ENCODE measurements around the gene TNNT3. TPM values are rescaled to one million over a fixed set of nuclear protein-coding genes. Genes with fewer than 3 reads are reported as not detected.
A peak's percentile ranks its signal among the peaks of the same experiment; 100 is the strongest.

Gene TNNT3
- total and polyA plus RNA-seq, 8 donors, result 0.24 to 6.6 (median 1.1) TPM

GRCh38 chr11:1890856-1891830 lies 28.4 kb upstream of the TNNT3 start:
- TF ChIP-seq CTCF (IDR thresholded peaks at IDR 0.05), result no peak
- intact Hi-C loops (cut with DNase I), result loop anchor here in 2 of 3 donors (10.0 kb wide), 1 partner anchor 54 kb away; the partner anchor contains the start of gene MRPL23 (in 2 of the 2)
- Histone ChIP-seq H3K27ac (no peak overlapping the region), H3K4me3 (no peak overlapping the region), H3K4me1 (no peaks in the 10 kb centered on the region), H3K27me3 (no peaks in the 10 kb centered on the region), H3K36me3 (no peaks in the 10 kb centered on the region), H3K9me3 (no peaks in the 10 kb centered on the region)
- 77 to 86% methylated on average over 32 to 34 of the region's 34 CpGs for WGBS, 2 donors
- DNase-seq (peak in 2 of 6 donors; percentile 28 to 67), FAIRE-seq (no peak), ATAC-seq (peak in 1 of 4 donors; percentile 35)

- H3K27me3 ChIP-seq, result no peaks in the 10 kb centered on the region
- intact Hi-C loops (cut with DNase I), result loop anchor here in 2 of 3 donors (10.0 kb wide), 1 partner anchor 53 kb away; the partner anchor contains the start of gene MRPL23 (in 2 of the 2)
- WGBS, 2 donors, result 81 to 89% methylated on average over 6 to 7 of the region's 7 CpGs
- FAIRE-seq (no peak), ATAC-seq (no peak), DNase-seq (no peak)
- TF ChIP-seq CTCF (IDR thresholded peaks at IDR 0.05), result no peak
- no peaks in the 10 kb centered on the region for H3K9me3 ChIP-seq
- no peaks in the 10 kb centered on the region for H3K36me3 ChIP-seq
- no peak within 1 kb of the TSS for H3K4me3 ChIP-seq
- H3K4me1 ChIP-seq, result no peaks in the 10 kb centered on the region
- H3K27ac ChIP-seq, result no peak within 1 kb of the TSS
Observed at GRCh38 chr11:1891831-1892115, 27.7 kb upstream of the TNNT3 start, which contains the start of gene PRR33. TSS of gene PRR33 (minus strand) at chr11:1891895. CDS start at chr11:1890584, 1,311 bp downstream.

GRCh38 chr11:1892116-1892515 lies 27.4 kb upstream of the TNNT3 start:
- 86 to 90% methylated on average over 7 of the region's 7 CpGs for WGBS, 2 donors
- TF ChIP-seq CTCF (IDR thresholded peaks at IDR 0.05), result no peak
- Histone ChIP-seq H3K4me1 (no peaks in the 10 kb centered on the region), H3K27me3 (no peaks in the 10 kb centered on the region), H3K9me3 (no peaks in the 10 kb centered on the region), H3K27ac (no peak overlapping the region), H3K36me3 (no peaks in the 10 kb centered on the region), H3K4me3 (no peak overlapping the region)
- intact Hi-C loops (cut with DNase I), result loop anchor here in 2 of 3 donors (10.0 kb wide), 1 partner anchor 53 kb away; the partner anchor contains the start of gene MRPL23 (in 2 of the 2)
- FAIRE-seq (no peak), DNase-seq (no peak), ATAC-seq (no peak)

GRCh38 chr11:1892558-1892957 lies 26.9 kb upstream of the TNNT3 start:
- FAIRE-seq, result no peak
- no peaks in the 10 kb centered on the region for H3K27me3 ChIP-seq
- H3K4me1 ChIP-seq, result no peaks in the 10 kb centered on the region
- WGBS, 2 donors, result 51 to 85% methylated on average over 5 of the region's 5 CpGs
- no peak overlapping the region for H3K4me3 ChIP-seq
- H3K27ac ChIP-seq, result no peak overlapping the region
- no peaks in the 10 kb centered on the region for H3K36me3 ChIP-seq
- DNase-seq, result no peak
- no peak for TF ChIP-seq CTCF (IDR thresholded peaks at IDR 0.05)
- ATAC-seq, result no peak
- no peaks in the 10 kb centered on the region for H3K9me3 ChIP-seq
- intact Hi-C loops (cut with DNase I), result loop anchor here in 2 of 3 donors (10.0 kb wide), 1 partner anchor 52 kb away; the partner anchor contains the start of gene MRPL23 (in 2 of the 2)

All from pancreas (tissue), 10 donors.